ENCODE results near the gene ERLEC1. TPM values are rescaled to one million over a fixed set of nuclear protein-coding genes. Genes with fewer than 3 reads are reported as not detected.

The ERLEC1 gene
- polyA plus RNA-seq, 4 donors: 13.0 to 78.8 (median 31.2) TPM

GRCh38 chr2:53769318-53769945 is 17.4 kb upstream of the ERLEC1 start:
- Histone ChIP-seq H3K9me3 (ENCODE audit: control insufficient read depth in 2 of 2, insufficient read depth in 1 of 2, low read depth in 1 of 2, low read length in 1 of 2) (no peaks in the 10 kb centered on the region), H3K4me3 (ENCODE audit: low read depth in 1 of 3, low read length in 3 of 3) (no peak overlapping the region), H3K36me3 (ENCODE audit: control insufficient read depth in 3 of 3, insufficient read depth in 2 of 3, low read depth in 1 of 3, low read length in 3 of 3) (peaks cover 0 to 5% (median 0%) of the 10 kb centered on the region in 3 donors), H3K27ac (ENCODE audit: low read depth in 1 of 3, low read length in 2 of 3) (no peak overlapping the region), H3K27me3 (ENCODE audit: control insufficient read depth in 3 of 3, insufficient read depth in 3 of 3, low read length in 3 of 3) (no peaks in the 10 kb centered on the region), H3K4me1 (ENCODE audit: control insufficient read depth in 3 of 3, insufficient read depth in 2 of 3, low read depth in 1 of 3, low read length in 2 of 3) (peaks cover 0 to 9% (median 0%) of the 10 kb centered on the region in 3 donors)
- WGBS, 3 donors: 89 to 94% (median 91%) methylated on average over 15 of the region's 15 CpGs
- DNase-seq: no peak
- no peak for FAIRE-seq

DNA sequence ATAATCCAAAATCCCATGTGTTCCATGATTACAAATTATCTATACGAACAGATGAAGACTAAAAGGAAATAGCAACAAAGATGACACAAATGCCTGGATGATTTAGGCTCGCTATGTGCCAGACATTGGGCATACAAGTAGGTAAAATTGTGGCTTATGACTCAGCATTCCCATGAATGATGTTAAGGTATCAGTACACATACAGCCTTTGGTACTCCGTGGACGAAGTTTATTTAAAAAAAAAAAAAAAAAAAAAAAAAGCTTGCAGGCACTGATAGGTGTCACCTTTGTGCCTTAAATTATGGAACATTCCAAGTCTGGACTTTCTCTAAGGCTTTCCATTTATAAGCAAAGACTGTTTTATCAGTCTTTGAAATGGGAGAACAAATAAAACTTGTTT is 16.6 kb upstream of the ERLEC1 start:
- no peak for FAIRE-seq
- no peak overlapping the region for H3K27ac ChIP-seq (ENCODE audit: low read depth in 1 of 3, low read length in 2 of 3)
- 68 to 74% (median 73%) methylated on average over 4 of the region's 4 CpGs for WGBS, 3 donors

GRCh38 chr2:53777134-53777533 is 9.7 kb upstream of the ERLEC1 start:
- Histone ChIP-seq H3K9me3 (ENCODE audit: control insufficient read depth in 2 of 2, insufficient read depth in 1 of 2, low read depth in 1 of 2, low read length in 1 of 2) (no peaks in the 10 kb centered on the region), H3K27ac (ENCODE audit: low read depth in 1 of 3, low read length in 2 of 3) (no peak overlapping the region), H3K36me3 (ENCODE audit: control insufficient read depth in 3 of 3, insufficient read depth in 2 of 3, low read depth in 1 of 3, low read length in 3 of 3) (peaks cover 0 to 20% (median 2%) of the 10 kb centered on the region in 3 donors), H3K4me1 (ENCODE audit: control insufficient read depth in 3 of 3, insufficient read depth in 2 of 3, low read depth in 1 of 3, low read length in 2 of 3) (no peaks in the 10 kb centered on the region), H3K27me3 (ENCODE audit: control insufficient read depth in 3 of 3, insufficient read depth in 3 of 3, low read length in 3 of 3) (no peaks in the 10 kb centered on the region), H3K4me3 (ENCODE audit: low read depth in 1 of 3, low read length in 3 of 3) (no peak overlapping the region)
- DNase-seq (no peak), FAIRE-seq (no peak)
- 53 to 65% (median 62%) methylated on average over 1 of the region's 1 CpG for WGBS, 3 donors

More for the DNA sequence above, 16.6 kb upstream of the ERLEC1 start:
- H3K36me3 ChIP-seq (ENCODE audit: control insufficient read depth in 3 of 3, insufficient read depth in 2 of 3, low read depth in 1 of 3, low read length in 3 of 3): peaks cover 0 to 6% (median 0%) of the 10 kb centered on the region in 3 donors
- no peaks in the 10 kb centered on the region for H3K27me3 ChIP-seq (ENCODE audit: control insufficient read depth in 3 of 3, insufficient read depth in 3 of 3, low read length in 3 of 3)
- DNase-seq: no peak
- no peak overlapping the region for H3K4me3 ChIP-seq (ENCODE audit: low read depth in 1 of 3, low read length in 3 of 3)
- H3K4me1 ChIP-seq (ENCODE audit: control insufficient read depth in 3 of 3, insufficient read depth in 2 of 3, low read depth in 1 of 3, low read length in 2 of 3): peaks cover 0 to 4% (median 0%) of the 10 kb centered on the region in 3 donors
- H3K9me3 ChIP-seq (ENCODE audit: control insufficient read depth in 2 of 2, insufficient read depth in 1 of 2, low read depth in 1 of 2, low read length in 1 of 2): no peaks in the 10 kb centered on the region

- FAIRE-seq: no peak
- H3K9me3 ChIP-seq (ENCODE audit: control insufficient read depth in 2 of 2, insufficient read depth in 1 of 2, low read depth in 1 of 2, low read length in 1 of 2): no peaks in the 10 kb centered on the region
- 80 to 86% (median 84%) methylated on average over 5 of the region's 5 CpGs for WGBS, 3 donors
Observed at GRCh38 chr2:53778536-53779162, 8.2 kb upstream of the ERLEC1 start.

GRCh38 chr2:53780056-53780455 is 6.8 kb upstream of the ERLEC1 start:
- FAIRE-seq: no peak
- peaks cover 0 to 15% (median 2%) of the 10 kb centered on the region in 3 donors for H3K36me3 ChIP-seq (ENCODE audit: control insufficient read depth in 3 of 3, insufficient read depth in 2 of 3, low read depth in 1 of 3, low read length in 3 of 3)
- DNase-seq: no peak
- no peak overlapping the region for H3K27ac ChIP-seq (ENCODE audit: low read depth in 1 of 3, low read length in 2 of 3)
- peaks cover under 1 to 5% (median 2%) of the 10 kb centered on the region in 3 donors for H3K4me1 ChIP-seq (ENCODE audit: control insufficient read depth in 3 of 3, insufficient read depth in 2 of 3, low read depth in 1 of 3, low read length in 2 of 3)
- H3K9me3 ChIP-seq (ENCODE audit: control insufficient read depth in 2 of 2, insufficient read depth in 1 of 2, low read depth in 1 of 2, low read length in 1 of 2): no peaks in the 10 kb centered on the region
- H3K4me3 ChIP-seq (ENCODE audit: low read depth in 1 of 3, low read length in 3 of 3): no peak overlapping the region
- H3K27me3 ChIP-seq (ENCODE audit: control insufficient read depth in 3 of 3, insufficient read depth in 3 of 3, low read length in 3 of 3): no peaks in the 10 kb centered on the region
- 91 to 94% (median 94%) methylated on average over 4 of the region's 4 CpGs for WGBS, 3 donors

More at GRCh38 chr2:53778536-53779162, 8.2 kb upstream of the ERLEC1 start:
- DNase-seq: no peak
- Histone ChIP-seq H3K27me3 (ENCODE audit: control insufficient read depth in 3 of 3, insufficient read depth in 3 of 3, low read length in 3 of 3) (no peaks in the 10 kb centered on the region), H3K27ac (ENCODE audit: low read depth in 1 of 3, low read length in 2 of 3) (no peak overlapping the region), H3K36me3 (ENCODE audit: control insufficient read depth in 3 of 3, insufficient read depth in 2 of 3, low read depth in 1 of 3, low read length in 3 of 3) (peaks cover 0 to 16% (median 2%) of the 10 kb centered on the region in 3 donors), H3K4me3 (ENCODE audit: low read depth in 1 of 3, low read length in 3 of 3) (no peak overlapping the region), H3K4me1 (ENCODE audit: control insufficient read depth in 3 of 3, insufficient read depth in 2 of 3, low read depth in 1 of 3, low read length in 2 of 3) (no peaks in the 10 kb centered on the region)

GRCh38 chr2:53782676-53783075 is 4.2 kb upstream of the ERLEC1 start:
- DNase-seq (no peak), FAIRE-seq (no peak)
- Histone ChIP-seq H3K4me3 (ENCODE audit: low read depth in 1 of 3, low read length in 3 of 3) (no peak overlapping the region), H3K9me3 (ENCODE audit: control insufficient read depth in 2 of 2, insufficient read depth in 1 of 2, low read depth in 1 of 2, low read length in 1 of 2) (no peaks in the 10 kb centered on the region), H3K27ac (ENCODE audit: low read depth in 1 of 3, low read length in 2 of 3) (peak overlapping the region in 1 of 3 donors; percentile 4), H3K27me3 (ENCODE audit: control insufficient read depth in 3 of 3, insufficient read depth in 3 of 3, low read length in 3 of 3) (no peaks in the 10 kb centered on the region), H3K4me1 (ENCODE audit: control insufficient read depth in 3 of 3, insufficient read depth in 2 of 3, low read depth in 1 of 3, low read length in 2 of 3) (peaks cover 6 to 12% (median 7%) of the 10 kb centered on the region in 3 donors), H3K36me3 (ENCODE audit: control insufficient read depth in 3 of 3, insufficient read depth in 2 of 3, low read depth in 1 of 3, low read length in 3 of 3) (peaks cover 0 to 10% (median 0%) of the 10 kb centered on the region in 3 donors)
- 76 to 90% (median 86%) methylated on average over 8 of the region's 8 CpGs for WGBS, 3 donors

DNA sequence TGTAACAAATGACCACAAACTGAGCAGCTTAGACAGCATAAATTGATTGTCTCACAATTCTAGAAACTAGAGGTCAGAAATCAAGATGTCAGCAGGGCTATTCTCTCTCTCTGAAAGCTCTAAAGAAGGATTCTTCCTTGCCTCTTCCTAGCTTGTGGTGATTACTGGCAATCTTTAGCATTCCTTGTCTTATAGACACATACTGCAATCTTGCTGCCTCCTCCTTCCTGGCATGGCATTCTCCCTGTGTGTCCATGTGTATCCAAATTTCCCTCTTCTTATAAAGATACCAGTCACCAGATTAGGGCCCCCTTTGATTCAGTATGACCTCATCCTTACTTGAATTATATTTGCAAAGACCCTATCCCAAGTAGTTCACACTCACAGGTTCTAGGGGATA is 2.4 kb upstream of the ERLEC1 start:
- no peak overlapping the region for H3K4me3 ChIP-seq (ENCODE audit: low read depth in 1 of 3, low read length in 3 of 3)

DNA sequence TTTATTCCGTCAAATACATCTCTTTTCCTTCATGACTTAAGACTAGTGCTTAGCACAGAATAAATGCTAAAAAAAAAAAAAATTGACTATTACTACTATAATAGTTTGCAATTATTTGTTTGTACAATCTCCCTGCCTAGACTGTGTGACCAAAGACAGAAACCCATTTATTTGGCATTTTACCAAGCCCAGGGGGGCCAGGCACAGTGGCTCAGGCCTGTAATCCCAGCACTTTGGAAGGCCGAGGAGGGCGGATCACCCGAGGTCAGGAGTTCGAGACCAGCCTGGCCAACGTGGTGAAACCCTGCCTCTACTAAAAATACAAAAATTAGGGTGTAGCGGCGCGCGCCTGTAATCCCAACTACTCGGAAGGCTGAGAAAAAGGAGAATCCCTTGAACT is 1.5 kb upstream of the ERLEC1 start:
- H3K4me3 ChIP-seq (ENCODE audit: low read depth in 1 of 3, low read length in 3 of 3): peak overlapping the region in 1 of 3 donors; percentile 89
- 63 to 73% (median 67%) methylated on average over 11 of the region's 11 CpGs for WGBS, 3 donors
- no peak for FAIRE-seq

More for the DNA sequence above, 2.4 kb upstream of the ERLEC1 start:
- Histone ChIP-seq H3K9me3 (ENCODE audit: control insufficient read depth in 2 of 2, insufficient read depth in 1 of 2, low read depth in 1 of 2, low read length in 1 of 2) (no peaks in the 10 kb centered on the region), H3K36me3 (ENCODE audit: control insufficient read depth in 3 of 3, insufficient read depth in 2 of 3, low read depth in 1 of 3, low read length in 3 of 3) (peaks cover 0 to 10% (median 0%) of the 10 kb centered on the region in 3 donors), H3K27ac (ENCODE audit: low read depth in 1 of 3, low read length in 2 of 3) (no peak overlapping the region), H3K4me1 (ENCODE audit: control insufficient read depth in 3 of 3, insufficient read depth in 2 of 3, low read depth in 1 of 3, low read length in 2 of 3) (peaks cover 6 to 12% (median 11%) of the 10 kb centered on the region in 3 donors), H3K27me3 (ENCODE audit: control insufficient read depth in 3 of 3, insufficient read depth in 3 of 3, low read length in 3 of 3) (no peaks in the 10 kb centered on the region)
- FAIRE-seq (no peak), DNase-seq (no peak)

More for the DNA sequence above, 1.5 kb upstream of the ERLEC1 start:
- no peak for DNase-seq
- Histone ChIP-seq H3K4me1 (ENCODE audit: control insufficient read depth in 3 of 3, insufficient read depth in 2 of 3, low read depth in 1 of 3, low read length in 2 of 3) (peaks cover 6 to 12% (median 11%) of the 10 kb centered on the region in 3 donors), H3K27ac (ENCODE audit: low read depth in 1 of 3, low read length in 2 of 3) (no peak overlapping the region), H3K36me3 (ENCODE audit: control insufficient read depth in 3 of 3, insufficient read depth in 2 of 3, low read depth in 1 of 3, low read length in 3 of 3) (peaks cover 0 to 10% (median 0%) of the 10 kb centered on the region in 3 donors), H3K27me3 (ENCODE audit: control insufficient read depth in 3 of 3, insufficient read depth in 3 of 3, low read length in 3 of 3) (no peaks in the 10 kb centered on the region), H3K9me3 (ENCODE audit: control insufficient read depth in 2 of 2, insufficient read depth in 1 of 2, low read depth in 1 of 2, low read length in 1 of 2) (no peaks in the 10 kb centered on the region)
